Activated CD4-positive, alpha-beta T cell treated with anti-CD3 and anti-CD28 coated beads, Interleukin-2, Interleukin-4, amounts not matched to agents 100 ng/mL and 50 ng/mL, durations not matched to agents 16 hours and 8 hours (primary cell): Measurements from ENCODE around the gene RPL29.

Source experiments
- DNase-seq: peaks from one replicate; pipeline ENCODE4 v3.0.0-alpha.2; 2020; ENCODE audit warnings: low spot score

The RPL29 gene

GRCh38 chr3:51945926-51946705 lies 49.6 kb downstream of the RPL29 start:
- no peak for DNase-seq

DNA sequence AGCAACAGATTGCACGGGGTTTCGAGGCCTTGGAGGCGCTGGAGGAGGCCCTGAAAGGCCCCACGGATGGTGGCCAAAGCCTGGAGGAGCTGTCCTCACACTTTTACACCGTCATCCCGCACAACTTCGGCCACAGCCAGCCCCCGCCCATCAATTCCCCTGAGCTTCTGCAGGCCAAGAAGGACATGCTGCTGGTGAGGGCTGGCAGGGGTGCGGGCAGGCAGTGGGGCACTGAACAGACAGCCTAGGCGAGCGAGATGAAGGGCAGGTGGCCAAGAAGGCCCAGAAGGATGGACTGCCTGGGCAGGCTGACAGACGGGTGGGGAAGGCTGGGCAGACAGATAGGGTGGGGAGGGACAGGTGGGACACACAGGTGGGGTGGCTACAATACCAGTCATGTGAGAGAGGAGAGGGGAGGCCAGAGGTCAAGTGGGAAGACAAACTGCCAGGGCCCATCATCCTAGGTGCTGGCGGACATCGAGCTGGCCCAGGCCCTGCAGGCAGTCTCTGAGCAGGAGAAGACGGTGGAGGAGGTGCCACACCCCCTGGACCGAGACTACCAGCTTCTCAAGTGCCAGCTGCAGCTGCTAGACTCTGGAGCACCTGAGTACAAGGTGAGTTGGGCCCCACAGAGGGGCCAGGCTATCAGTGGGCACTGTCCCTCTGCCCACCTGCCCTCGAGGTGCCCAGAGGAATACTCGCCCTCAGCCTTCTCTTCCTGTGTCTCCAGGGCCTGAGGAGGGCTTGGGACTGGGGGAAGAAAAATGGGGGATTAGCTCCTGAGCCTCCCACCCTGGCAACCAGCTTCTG lies 50.5 kb downstream of the RPL29 start:
- no peak for DNase-seq

- no peak for DNase-seq
These were observed 51.2 kb downstream of the RPL29 start for GRCh38 chr3:51944451-51945021.
